Fibroblast of the conjunctiva (primary cell): ENCODE measurements around the gene VWA8.
"Not testable (repeated sequence)": the region's sequence is repeated elsewhere in the genome, so short reads cannot be mapped to it uniquely, and the experiment has no call there.

Source experiments
- DNase-seq: peaks from one replicate; pipeline ENCODE4 v3.0.0-alpha.2; 2010; ENCODE audit warnings: low read depth

Gene VWA8

DNA sequence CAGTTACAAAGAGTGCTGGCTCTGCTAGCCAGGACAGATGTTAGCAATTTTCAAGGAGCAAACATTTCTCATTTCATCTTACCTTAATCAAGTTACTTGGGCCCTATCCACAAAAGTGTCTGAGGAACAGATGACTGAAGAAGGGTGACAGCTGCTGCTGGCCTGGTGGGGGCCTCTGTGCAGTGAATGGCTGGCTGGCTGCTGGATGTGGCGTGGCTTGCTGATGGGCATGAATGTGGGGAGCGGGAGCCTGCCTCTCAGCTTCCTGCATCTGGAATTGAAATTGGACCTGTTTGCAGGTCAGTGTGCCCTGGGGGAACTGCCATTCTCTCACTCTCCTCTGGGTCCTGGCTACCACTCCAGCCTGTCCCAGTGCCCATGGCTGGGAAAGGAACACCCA is 408.9 kb downstream of the VWA8 start:
- no peak for DNase-seq

DNA sequence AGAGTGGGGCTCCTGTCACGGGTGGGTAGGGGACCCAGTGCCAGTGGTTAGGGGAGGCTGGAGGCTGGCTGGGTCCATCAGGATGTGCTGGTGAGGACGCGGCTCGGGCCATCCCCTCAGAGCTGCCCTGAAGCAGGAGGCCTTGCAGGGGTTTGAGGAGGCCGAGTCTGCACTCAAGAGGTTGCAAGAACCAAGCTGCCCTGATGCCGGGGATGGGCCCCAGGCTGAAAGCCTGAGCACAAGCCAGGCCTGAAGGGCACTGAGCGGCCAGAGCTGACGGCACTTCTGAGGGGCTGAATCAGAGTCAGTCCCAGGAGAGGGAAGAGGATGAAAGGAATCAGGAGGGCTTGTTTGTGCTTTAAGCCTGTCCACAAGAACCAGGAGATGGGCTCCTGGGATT is 410.6 kb downstream of the VWA8 start:
- no peak for DNase-seq

DNA sequence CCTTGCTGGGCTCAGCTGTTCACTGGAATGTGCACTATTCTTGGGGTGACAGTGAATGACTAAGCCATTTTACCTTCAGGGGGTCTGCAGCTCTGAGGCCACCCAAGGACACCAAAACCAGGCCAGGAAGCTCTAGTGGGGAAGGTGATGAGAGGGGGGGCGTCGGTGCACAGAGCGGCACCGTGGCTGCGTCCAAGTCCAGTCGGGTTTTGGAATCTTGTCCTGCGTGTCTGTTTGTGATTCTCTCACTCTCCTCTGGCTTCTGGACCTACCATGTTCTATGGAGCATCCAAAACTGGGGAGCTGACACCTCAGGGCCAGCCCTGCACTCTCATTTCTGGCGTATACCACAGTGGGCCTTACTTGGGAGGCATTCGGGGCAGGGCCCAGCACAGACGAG is 411.4 kb downstream of the VWA8 start:
- no peak for DNase-seq

DNA sequence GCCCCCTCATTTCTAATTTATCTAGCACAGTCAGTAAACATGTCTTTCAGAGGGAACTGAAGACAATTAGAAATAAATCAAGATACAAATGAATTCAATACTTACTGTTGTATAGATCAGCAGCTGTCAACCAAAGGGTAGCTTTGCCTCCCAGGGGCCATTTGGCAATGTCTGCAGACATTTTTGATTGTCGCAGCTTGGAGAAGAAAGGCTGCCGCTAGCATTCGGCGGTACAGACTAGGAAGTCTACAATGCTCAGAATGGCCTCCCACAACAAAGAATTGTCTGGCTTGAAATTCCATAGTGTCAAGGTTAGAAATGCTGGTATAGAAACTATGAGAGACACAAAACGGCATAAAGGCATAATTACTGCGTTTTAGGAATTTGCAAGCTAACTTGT is 412.0 kb downstream of the VWA8 start:
- no peak for DNase-seq

DNA sequence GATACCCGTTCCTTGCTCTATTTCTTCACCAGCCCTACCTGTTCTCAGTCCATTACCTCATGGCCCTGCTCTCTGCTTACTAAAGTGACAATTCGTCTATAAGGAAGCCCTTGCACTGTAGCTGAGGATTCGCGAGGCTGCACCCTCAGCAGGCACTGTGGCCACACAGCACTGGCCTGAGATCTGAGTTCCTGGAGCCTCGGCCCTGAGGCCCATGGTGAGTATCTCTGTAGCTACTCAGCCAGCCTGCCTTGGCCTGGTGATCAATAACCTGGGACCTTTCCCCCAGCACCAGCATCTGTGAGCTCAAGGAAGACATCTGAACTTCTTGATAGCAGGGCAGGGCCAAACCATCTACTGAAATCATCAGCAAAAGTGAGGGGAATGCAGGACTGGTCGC is 412.9 kb downstream of the VWA8 start:
- DNase-seq: no peak

DNA sequence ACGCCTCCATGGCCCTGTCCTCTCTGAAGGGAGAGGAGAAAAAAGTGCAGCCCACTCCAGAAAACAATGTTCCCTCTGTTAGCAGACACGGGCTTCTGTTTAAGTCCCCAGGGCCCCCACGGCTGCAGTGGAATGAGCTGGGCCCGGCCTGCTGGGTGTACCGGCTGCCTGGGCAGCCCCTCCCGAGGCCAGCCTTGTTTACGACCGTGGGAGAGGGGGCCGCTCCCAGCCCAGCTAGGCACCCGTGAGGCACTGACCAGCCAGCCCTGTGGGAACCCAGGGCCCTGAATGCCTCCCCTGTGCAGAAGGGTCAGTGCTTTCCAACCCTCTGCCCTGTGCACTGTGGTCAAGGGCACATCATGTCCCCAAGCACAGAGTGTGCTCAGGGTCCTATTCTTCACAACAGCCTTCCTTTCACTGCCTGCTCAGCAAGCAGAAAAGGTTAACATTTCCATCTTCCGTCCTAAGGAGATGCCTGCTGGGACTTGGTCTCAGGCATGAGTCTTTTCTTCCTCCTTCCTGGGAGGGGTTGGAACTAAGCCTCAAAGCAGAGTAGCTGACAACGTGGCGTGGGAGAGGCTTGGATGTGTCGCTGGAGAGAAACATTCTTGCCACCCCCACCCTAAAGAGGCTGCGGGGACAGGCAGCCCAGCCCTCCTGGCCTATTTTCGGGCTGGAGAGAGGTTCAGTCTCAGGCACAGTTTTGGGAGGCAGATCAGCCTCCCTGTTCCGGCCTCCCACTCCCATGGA is 413.5 kb downstream of the VWA8 start:
- DNase-seq: no peak

DNA sequence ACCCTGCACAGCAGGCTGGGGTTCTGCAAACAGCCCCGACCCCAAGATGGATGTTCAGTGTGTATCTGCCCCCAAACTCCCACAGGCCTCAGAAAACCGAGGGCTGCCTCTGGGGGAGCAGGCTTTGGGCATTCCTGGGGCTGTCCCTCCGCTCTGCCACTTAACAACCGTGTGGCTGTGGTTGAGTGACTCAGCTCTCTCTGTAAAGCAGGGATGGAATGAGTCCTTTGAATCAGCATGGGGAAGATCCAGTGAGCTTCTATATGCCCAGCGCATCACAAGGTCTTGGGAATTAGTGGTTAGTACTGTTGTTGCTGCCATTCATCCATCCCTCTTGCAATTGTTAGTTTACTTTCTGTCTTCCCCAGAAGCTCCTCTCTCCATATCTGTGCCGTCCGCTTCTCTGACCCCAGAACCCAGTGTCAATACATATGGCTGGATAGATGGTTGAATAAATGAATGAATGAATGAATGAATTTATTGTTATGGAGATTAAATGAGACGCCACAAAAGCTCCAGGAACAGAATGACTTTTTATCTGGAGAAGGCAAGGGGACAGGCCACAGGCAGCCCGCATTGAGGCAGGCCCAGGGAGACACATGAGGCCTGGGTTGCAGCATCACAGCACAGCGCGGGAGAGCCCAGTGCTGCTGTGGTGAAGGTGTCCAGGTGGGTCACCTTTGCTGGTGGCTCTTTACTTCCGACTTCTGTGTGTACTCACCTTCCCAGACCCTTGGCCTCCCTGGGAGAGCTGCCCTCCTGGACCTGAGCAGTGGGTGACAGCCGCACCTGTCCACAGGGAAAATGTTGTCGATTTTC is 414.3 kb downstream of the VWA8 start:
- DNase-seq: no peak

DNA sequence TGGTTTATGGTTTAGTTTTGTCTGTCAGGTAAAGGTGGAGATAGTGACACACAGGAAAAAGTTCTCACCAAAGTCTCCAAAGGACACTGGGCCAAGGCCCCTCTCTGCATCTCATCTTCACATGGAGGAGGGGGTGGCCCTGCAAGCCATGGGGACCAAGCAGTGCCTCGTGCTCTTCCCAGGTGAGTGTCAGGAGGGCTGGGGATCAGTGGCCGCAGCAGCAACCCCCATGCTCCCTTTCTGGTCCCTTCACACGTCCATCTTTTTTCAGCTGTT is 415.5 kb downstream of the VWA8 start:
- no peak for DNase-seq

DNA sequence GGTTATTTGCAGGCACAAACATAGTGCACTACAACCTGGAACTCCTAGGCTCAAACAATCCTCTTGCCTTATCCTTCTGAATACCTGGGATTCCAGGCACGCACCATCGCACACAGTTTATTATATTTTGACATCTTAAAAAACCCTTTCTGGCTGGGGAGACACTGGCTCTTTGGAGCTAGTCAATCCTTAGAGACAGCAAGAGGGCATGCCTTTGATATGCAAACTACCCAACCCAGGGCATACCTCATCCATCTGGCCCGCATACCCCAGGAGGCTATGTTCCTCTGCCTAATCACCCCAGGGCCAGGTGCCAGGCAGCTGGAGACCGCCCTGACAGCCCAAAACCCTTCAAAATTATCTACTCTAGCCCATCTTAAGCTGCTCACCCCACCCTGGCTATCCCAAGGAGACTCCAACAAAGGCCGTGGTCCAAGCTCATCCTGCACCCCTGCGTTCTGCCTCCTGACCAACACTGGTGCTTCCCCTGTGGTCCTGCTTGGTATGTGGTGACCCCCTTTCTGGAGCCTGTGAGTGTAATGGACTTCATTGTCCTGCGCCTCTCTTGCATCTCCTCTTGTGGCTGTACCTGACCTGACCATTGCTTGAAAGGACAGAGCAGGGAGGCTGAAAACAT is 417.1 kb downstream of the VWA8 start:
- DNase-seq: no peak

DNA sequence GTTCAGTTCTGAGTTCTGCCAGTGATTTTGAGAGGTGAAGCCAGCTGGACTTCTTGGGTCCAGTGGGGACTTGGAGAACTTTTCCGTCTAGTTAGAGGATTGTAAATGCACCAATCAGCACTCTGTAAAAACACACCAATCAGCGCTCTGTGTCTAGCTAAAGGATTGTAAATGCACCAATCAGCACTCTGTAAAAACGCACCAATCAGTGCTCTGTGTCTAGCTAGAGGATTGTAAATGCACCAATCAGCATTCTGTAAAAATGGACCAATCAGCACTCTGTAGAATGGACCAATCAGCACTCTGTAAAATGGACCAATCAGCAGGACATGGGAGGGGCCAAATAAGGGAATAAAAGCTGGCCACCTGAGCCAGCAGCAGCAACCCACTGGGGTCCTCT is 418.1 kb downstream of the VWA8 start:
- DNase-seq: not testable (repeated sequence)

DNA sequence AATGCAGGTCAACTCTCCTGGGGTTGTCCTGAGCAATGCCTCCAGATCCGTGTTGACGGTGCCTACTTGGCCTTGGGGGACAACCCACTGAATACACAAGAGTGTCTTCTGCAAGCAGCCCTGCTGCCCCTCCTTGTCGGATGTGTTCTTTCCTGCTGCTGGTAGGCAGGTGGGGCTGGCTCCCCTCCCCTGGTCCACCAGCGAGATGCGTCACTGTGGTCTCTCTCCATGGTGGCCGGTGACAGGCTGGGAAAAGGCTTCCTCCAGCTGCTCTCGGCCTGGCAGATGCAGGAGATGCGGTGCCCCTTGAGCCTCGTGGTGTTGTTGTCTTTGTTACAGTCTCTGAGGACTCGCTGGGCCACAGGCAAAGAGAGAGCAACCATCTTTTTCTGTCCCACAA is 418.6 kb downstream of the VWA8 start:
- no peak for DNase-seq

DNA sequence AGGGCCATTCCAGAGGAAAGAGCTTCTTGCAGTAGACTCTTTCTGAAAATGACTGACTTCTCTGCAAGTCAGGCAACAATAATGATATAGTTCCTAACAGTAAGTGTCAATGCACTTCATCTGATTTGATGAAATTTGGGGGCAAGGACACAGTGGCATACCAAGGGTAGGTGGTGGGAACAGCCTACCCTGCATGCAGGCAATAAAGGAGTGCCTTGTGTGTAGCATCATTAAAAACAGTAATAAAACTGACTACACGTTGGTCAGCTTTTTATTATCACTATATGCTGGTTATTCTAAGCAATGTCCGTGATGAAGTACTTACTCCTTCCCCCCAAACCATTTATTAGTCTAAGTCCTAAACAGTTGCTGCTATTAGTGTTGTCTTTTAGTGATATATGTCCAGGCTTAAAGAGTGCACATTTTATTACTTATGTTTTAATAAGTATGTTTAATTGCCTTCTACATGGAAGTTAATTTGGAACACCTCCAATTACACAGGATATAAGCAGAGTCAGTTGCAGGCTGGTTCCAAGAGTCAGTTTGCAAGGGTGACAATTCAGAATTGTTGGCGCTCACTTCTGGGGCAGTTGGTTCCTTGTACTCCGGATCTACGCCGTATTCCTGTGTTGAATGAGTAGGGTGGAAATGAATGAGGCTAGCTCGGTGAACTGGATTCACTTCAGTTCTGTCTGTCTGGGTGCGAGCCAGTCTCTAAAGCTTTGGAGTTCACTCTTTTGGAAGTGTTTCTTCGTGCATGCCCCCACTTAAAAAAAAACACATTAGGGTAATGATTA is 419.6 kb downstream of the VWA8 start:
- no peak for DNase-seq

DNA sequence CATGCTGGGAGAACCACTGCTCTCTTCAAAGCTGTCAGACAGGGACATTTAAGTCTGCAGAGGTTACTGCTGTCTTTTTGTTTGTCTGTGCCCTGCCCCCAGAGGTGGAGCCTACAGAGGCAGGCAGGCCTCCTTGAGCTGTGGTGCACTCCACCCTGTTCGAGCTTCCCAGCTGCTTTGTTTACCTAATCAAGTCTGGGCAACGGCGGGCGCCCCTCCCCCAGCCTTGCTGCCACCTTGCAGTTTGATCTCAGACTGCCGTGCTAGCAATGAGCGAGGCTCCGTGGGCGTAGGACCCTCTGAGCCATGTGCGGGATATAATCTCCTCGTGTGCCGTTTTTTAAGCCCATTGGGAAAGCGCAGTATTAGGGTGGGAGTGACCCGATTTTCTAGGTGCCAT is 420.7 kb downstream of the VWA8 start:
- not testable (repeated sequence) for DNase-seq

DNA sequence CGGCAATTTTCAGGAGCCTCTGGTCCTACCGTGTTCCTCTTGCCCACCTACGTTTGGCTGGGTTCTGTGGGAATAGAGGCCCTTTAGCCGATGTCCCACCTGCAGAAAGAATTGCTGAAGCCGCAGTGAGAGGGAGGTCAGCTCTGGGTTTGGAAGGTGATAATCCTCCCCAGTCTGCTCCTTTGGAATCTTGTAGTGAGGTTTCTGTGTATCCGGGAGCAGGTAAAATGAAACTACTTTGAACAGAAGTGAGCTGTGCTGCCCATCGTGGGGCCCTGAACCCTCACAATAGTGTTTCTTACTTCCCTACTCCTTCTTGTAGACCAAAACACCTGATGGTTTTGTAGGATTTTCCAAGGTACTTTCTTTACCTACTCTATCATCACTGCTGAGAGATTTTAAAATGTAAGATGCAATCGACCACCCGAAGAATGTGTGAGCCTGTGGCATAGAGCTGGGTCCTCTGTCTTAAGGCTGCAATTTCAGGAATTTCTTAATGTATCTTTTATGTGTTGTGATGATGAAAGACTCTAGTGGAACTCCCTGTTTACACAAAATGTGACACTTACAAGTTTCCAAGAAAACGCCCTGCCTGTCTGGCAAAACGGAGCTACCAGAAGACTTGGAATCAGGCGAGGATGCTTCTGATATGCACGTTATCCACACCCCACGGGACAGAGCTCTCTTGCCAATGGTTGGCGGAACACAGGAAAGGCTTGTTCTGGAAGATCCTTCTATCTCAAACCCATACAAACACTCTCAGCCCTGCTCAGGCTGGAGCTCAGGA is 427.4 kb downstream of the VWA8 start:
- DNase-seq: no peak

DNA sequence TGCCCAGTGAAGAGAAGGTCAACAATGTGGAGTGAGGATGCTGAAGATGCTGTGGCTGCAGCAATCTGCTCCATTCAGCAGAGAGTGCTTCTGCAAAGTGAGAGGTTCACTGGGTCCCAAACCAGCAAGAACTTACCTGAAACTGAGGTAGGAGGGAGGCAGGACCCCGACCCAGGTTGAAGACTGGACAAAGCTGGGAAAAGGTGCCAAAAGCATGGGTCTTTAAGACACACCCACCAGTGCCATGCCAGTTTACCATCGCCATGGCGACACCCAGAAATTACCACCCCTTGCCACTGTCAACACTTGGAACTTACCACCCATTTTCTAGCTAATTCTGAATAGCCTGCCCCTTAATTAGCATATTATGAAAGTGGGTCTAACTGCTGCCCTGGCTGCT is 432.9 kb downstream of the VWA8 start:
- no peak for DNase-seq

DNA sequence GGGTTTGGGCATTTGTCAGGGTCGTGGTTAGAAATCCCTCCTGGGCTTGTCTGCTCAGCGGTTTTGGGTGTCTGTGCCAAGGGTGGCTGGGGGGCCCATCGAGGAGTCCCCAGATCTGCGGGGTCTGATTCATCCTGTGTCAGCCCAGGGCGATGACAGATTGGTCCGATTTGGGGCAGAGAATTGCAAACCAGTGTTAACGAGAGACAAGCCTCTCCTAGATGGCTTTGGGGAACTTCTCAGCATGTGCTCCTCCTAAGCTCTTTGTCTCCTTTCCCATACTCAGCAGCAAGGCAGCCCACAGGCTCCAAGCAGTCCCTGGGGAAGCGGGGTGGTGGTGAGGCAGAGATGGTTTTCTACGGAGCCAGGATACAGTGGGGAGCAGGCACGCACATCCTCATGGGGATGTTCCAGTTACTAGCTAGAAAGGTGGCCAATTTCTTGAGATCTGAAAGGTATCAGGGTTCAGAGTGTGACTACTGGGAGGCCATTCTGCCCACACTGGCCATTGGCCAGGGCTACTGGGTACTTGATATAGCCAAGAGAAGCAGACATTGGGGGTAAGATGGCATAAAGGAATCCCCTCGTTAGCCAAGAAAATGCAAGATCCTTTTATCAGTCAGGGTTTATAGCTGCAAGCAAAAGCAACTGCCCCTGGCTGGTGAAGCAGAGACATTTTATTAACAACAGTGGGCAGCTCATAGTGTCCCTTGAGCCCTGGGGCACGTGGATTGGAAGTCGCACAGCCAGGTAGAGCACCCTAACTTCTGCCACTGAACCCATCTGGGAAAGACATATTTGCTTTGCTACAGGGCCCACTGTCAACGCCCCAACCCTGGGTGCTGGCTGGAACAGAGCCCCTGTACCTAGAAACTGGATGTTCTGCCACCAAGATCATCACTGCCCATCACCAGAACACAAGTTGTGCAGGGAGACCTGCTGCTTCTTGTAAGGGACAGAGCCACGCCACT is 440.0 kb downstream of the VWA8 start:
- DNase-seq: no peak

DNA sequence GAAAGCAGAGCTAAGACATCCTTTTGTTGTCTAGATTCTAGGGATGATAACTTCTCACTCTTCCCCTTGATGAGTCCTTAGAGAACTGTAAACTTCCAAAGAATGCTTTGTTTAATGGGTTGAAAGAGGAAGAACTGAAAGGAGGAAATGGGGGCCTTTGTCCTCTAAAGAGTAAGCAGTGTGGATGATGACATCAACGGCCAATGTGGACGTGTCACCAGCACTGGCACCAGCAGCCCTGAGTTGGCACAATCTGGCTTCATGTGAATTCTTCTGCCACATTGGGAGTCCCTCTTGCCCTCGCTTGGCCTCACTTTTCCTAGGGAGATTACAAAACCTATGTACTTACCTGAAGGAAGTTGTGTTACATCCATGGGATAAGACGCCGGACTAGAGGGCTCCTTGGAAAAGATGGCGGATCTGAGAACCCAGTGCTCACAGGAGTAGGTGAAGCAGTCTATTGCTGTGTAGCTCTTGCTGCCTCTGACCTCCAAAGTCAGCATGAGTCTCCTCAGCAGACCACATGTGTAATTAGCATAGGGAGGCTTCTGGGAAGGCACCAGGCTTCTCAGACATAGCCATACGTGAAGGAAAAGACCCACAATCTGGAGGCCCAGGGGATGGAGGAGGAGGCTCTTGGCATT is 440.8 kb downstream of the VWA8 start:
- DNase-seq: no peak
